ENCODE measurements around the gene LYPD6. TPM values are rescaled to one million over a fixed set of nuclear protein-coding genes. Genes with fewer than 3 reads are reported as not detected.

LYPD6 gene
- total RNA-seq, 4 donors from 2014 or later = 0.79 to 1.2 (median 1.1) TPM; not detected in 1

DNA sequence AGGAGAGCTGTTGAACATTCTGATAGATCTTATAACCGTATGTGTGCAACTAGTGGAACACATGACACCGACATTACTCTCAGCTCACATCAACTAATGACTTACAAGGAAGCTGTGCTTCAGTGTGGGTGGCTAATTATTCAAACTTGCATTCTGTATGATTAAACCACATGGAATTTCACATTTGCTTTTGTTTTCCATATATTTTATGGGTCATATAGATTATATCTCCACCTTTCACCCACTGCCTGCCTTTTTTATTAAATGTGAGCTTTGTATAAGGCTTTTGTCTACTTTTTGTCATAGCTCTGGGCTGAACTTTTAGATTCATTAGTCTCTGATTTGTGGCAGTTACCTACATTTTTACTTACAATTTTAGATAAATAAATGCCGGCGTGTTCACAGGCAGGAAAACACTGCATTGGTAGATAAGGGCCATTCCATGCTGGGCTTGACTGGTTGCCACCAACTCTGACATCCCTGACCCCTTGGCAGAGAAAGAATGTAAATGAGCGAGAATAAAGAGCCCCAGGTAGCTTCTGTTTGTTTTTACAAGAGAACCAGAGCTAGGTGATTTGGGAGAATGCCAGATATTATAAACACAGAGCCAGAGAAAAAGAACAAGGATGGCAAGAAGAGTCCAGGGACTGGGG is 35.7 kb downstream of the LYPD6 start:
- intact Hi-C loops (cut with DNase I; ENCODE audit: low total_unique reads) = no loop called here
- 43 to 45% methylated on average over 5 of the region's 5 CpGs for WGBS, 2 donors
- no peak overlapping the region for H3K4me3 ChIP-seq (ENCODE audit: low read depth, poor library complexity, severe bottlenecking)
- no peak for TF ChIP-seq POLR2A (IDR thresholded peaks at IDR 0.05)
- TF ChIP-seq, protein P1, sequence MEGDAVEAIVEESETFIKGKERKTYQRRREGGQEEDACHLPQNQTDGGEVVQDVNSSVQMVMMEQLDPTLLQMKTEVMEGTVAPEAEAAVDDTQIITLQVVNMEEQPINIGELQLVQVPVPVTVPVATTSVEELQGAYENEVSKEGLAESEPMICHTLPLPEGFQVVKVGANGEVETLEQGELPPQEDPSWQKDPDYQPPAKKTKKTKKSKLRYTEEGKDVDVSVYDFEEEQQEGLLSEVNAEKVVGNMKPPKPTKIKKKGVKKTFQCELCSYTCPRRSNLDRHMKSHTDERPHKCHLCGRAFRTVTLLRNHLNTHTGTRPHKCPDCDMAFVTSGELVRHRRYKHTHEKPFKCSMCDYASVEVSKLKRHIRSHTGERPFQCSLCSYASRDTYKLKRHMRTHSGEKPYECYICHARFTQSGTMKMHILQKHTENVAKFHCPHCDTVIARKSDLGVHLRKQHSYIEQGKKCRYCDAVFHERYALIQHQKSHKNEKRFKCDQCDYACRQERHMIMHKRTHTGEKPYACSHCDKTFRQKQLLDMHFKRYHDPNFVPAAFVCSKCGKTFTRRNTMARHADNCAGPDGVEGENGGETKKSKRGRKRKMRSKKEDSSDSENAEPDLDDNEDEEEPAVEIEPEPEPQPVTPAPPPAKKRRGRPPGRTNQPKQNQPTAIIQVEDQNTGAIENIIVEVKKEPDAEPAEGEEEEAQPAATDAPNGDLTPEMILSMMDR (IDR thresholded peaks at IDR 0.05) = no peak
- no peak for DNase-seq (ENCODE audit: low spot score in 2 of 2)

DNA sequence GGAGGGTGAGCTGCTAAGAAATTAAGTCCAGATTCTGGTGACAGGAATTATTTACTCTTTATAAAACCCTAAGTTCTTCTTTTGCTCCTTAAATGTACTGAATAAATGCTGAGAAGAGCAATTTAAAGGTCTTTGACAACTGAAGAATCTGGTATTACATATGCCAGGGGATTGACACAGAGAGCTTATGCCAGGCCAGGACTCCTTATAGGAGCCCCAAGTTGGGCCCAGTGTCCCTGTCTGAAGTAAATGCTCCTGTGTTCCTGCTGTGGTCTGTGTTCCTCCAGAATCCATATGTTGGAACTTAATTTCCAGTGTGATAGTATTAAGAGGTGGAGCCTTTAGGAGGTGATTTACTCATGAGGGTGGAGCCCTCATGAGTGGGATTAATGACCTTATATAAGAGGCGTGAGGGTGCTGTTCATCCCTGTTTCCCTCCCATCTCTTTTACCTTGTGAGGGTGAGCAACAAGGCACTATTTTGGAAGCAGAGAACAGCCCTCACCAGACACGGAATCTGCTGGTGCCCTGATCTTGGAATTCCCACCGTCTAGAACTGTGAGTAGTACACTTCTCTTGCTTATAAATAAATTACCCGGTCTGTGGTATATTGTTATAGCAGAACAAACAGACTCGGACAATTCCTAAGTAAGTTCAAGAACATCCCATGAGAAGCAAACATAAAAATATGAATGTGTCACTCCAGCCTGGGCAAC is 39.8 kb downstream of the LYPD6 start:
- intact Hi-C loops (cut with DNase I; ENCODE audit: low total_unique reads) = no loop called here
- TF ChIP-seq, protein P1 (IDR thresholded peaks at IDR 0.05) = no peak
- no peak for TF ChIP-seq POLR2A (IDR thresholded peaks at IDR 0.05)
- DNase-seq (ENCODE audit: low spot score in 2 of 2) = no peak
- H3K4me3 ChIP-seq (ENCODE audit: low read depth, poor library complexity, severe bottlenecking) = no peak overlapping the region
- 91 to 95% methylated on average over 5 of the region's 5 CpGs for WGBS, 2 donors

DNA sequence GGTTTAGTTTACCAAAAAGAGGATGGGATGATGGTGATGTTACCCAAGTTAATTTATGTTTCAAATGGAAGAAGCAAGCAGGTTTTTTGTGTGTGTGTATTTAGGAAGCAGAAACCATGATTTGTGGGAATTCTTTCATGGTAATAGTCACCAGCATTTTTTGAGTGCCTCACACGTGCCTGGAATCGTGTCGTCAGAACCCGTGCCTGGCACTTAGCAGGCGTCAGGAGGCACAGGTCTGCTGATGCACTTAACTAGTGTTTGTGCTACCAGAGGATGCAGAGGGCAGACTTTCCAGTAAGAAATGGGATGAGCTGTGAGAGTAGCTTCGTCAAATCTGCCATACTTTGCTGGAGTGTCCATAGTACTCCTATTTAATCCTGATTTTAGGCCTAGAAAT is 41.1 kb downstream of the LYPD6 start:
- 93 to 94% methylated on average over 6 of the region's 6 CpGs for WGBS, 2 donors
- intact Hi-C loops (cut with DNase I; ENCODE audit: low total_unique reads) = no loop called here
- TF ChIP-seq, protein P1 (IDR thresholded peaks at IDR 0.05) = no peak
- TF ChIP-seq POLR2A (IDR thresholded peaks at IDR 0.05) = no peak
- DNase-seq (ENCODE audit: low spot score in 2 of 2) = no peak
- no peak overlapping the region for H3K4me3 ChIP-seq (ENCODE audit: low read depth, poor library complexity, severe bottlenecking)

DNA sequence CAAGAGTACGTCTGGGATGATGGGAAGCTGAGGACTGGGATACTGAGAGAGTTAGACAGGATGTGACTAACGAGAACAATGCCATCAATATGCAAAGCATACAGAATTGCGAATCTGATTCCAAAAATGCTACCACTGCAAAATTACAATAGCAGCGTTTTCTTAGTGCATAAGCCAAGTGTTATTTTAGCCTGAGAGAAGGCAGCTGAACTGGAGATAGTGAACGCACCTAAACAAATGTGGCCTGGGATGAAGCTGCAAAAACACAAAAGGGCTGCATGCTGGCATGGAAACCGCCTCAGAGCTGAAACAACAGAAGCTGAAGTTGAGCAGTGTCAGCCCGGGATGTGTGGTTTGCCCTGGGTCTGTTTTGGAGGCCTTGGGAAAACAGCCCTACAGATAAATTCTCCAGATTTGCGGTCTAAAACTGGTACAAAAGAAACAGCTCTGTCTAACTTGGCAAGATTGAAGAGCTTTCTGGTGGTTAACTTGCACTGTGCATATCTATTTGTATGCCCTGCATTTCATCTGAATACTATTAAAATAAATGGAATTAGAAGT is 45.5 kb downstream of the LYPD6 start:
- intact Hi-C loops (cut with DNase I; ENCODE audit: low total_unique reads) = no loop called here
- 51 to 69% methylated on average over 8 of the region's 8 CpGs for WGBS, 2 donors
- TF ChIP-seq POLR2A (IDR thresholded peaks at IDR 0.05) = no peak
- TF ChIP-seq, protein P1 (IDR thresholded peaks at IDR 0.05) = no peak
- no peak for DNase-seq (ENCODE audit: low spot score in 2 of 2)
- H3K4me3 ChIP-seq (ENCODE audit: low read depth, poor library complexity, severe bottlenecking) = no peak overlapping the region

DNA sequence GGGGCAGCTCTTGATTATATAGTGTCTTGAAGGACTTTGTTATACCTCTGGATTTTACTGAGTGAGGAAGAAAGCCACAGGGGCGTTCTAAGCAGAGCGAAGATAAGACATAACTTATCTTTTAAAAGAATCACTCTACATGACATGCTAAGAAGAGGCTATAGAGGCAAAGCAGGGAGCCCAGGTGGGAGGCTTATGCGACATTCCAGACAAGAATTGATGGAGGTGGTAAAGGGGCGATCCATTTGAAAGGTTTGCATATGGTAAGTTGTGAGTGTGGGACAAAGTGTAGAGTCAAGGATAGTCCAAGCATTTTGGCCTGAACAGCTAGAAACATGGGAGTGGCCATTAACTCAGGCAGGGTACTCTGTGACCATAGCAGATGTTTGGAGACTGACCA is 49.8 kb downstream of the LYPD6 start:
- TF ChIP-seq, protein P1 (IDR thresholded peaks at IDR 0.05) = no peak
- no peak for TF ChIP-seq POLR2A (IDR thresholded peaks at IDR 0.05)
- H3K4me3 ChIP-seq (ENCODE audit: low read depth, poor library complexity, severe bottlenecking) = no peak overlapping the region
- WGBS, 2 donors = 92 to 93% methylated on average over 4 of the region's 4 CpGs
- DNase-seq (ENCODE audit: low spot score in 2 of 2) = no peak
- intact Hi-C loops (cut with DNase I; ENCODE audit: low total_unique reads) = no loop called here
